H9 (cell line): ENCODE data around the gene DTNBP1. TPM values are rescaled to one million over a fixed set of nuclear protein-coding genes. Genes with fewer than 3 reads are reported as not detected.

Experiments used
- DNase-seq: peaks from one replicate; pipeline ENCODE4 v3.0.0-alpha.2; 2017
- H2AFZ ChIP-seq: one replicate; pipeline ENCODE4 v1.6.1; 2013; ENCODE audit warnings: mild to moderate bottlenecking, low read length, control low read depth, moderate library complexity
- H2AK5ac ChIP-seq: 2 replicates; pipeline ENCODE4 v1.6.1; 2013; ENCODE audit warnings: low read length, control low read depth, mixed read lengths; ENCODE audit not compliant: insufficient read length
- H2BK120ac ChIP-seq: one replicate; pipeline ENCODE4 v1.6.1; 2013; ENCODE audit warnings: low read depth, mild to moderate bottlenecking, low read length, control low read depth, inconsistent platforms; ENCODE audit not compliant: poor library complexity, severe bottlenecking
- H2BK12ac ChIP-seq: 2 replicates; pipeline ENCODE4 v1.6.1; 2013; ENCODE audit warnings: low read length, control low read depth, mixed read lengths, low read depth; ENCODE audit not compliant: insufficient read length
- H2BK15ac ChIP-seq: 2 replicates; pipeline ENCODE4 v1.6.1; 2013; ENCODE audit warnings: low read depth, low read length, control low read depth
- H2BK20ac ChIP-seq: one replicate; pipeline ENCODE4 v1.6.1; 2013; ENCODE audit warnings: low read depth, mild to moderate bottlenecking, low read length, control low read depth, inconsistent platforms; ENCODE audit not compliant: poor library complexity, severe bottlenecking
- H2BK5ac ChIP-seq: 2 replicates; pipeline ENCODE4 v1.6.1; 2013; ENCODE audit warnings: low read length, control low read depth, mixed read lengths; ENCODE audit not compliant: insufficient read length
- H3K14ac ChIP-seq: 2 replicates; pipeline ENCODE4 v1.6.1; 2013; ENCODE audit warnings: low read length, control low read depth; ENCODE audit not compliant: insufficient read depth
- H3K18ac ChIP-seq: 2 replicates; pipeline ENCODE4 v1.6.1; 2013; ENCODE audit warnings: low read depth, mild to moderate bottlenecking, mixed read lengths, low read length, control low read depth; ENCODE audit not compliant: insufficient read length
- H3K23ac ChIP-seq: 2 replicates; pipeline ENCODE4 v1.6.1; 2013; ENCODE audit warnings: low read length, control low read depth, mixed read lengths, low read depth; ENCODE audit not compliant: insufficient read length
- H3K23me2 ChIP-seq: 2 replicates; pipeline ENCODE4 v1.6.1; 2013; ENCODE audit warnings: low read depth, mild to moderate bottlenecking, mixed read lengths, low read length, control low read depth; ENCODE audit not compliant: insufficient read length, poor library complexity, severe bottlenecking
- H3K27ac ChIP-seq: 2 replicates; pipeline ENCODE4 v1.5.1; 2013; ENCODE audit warnings: low read length, control low read depth, mixed read lengths, low read depth; ENCODE audit not compliant: insufficient read length
- H3K27me3 ChIP-seq: 2 replicates; pipeline ENCODE4 v1.6.1; 2013; ENCODE audit warnings: low read length, control low read depth, inconsistent platforms; ENCODE audit not compliant: insufficient read depth
- H3K4ac ChIP-seq: 2 replicates; pipeline ENCODE4 v1.6.1; 2013; ENCODE audit warnings: low read depth, mild to moderate bottlenecking, control low read depth, inconsistent platforms, low read length, moderate library complexity
- H3K4me1 ChIP-seq: 2 replicates; pipeline ENCODE4 v1.6.1; 2013; ENCODE audit warnings: low read length, control low read depth, inconsistent platforms; ENCODE audit not compliant: insufficient read depth
- H3K4me2 ChIP-seq: 2 replicates; pipeline ENCODE4 v1.6.1; 2013; ENCODE audit warnings: low read length, control low read depth, mixed read lengths; ENCODE audit not compliant: insufficient read length, insufficient read depth
- H3K56ac ChIP-seq: 2 replicates; pipeline ENCODE4 v1.6.1; 2013; ENCODE audit warnings: low read depth, mild to moderate bottlenecking, mixed read lengths, low read length, control low read depth; ENCODE audit not compliant: insufficient read length
- H3K79me1 ChIP-seq: 2 replicates; pipeline ENCODE4 v1.6.1; 2013; ENCODE audit warnings: low read depth, mild to moderate bottlenecking, moderate library complexity, low read length, control low read depth, inconsistent platforms; ENCODE audit not compliant: insufficient read depth, poor library complexity, severe bottlenecking
- H3K79me2 ChIP-seq: 2 replicates; pipeline ENCODE4 v1.6.1; 2013; ENCODE audit warnings: low read length, control low read depth, inconsistent platforms; ENCODE audit not compliant: insufficient read depth
- H3K9ac ChIP-seq: 2 replicates; pipeline ENCODE4 v1.6.1; 2013; ENCODE audit warnings: low read length, control low read depth, mixed read lengths; ENCODE audit not compliant: insufficient read length; ENCODE audit errors: extremely low read depth
- H3K9me3 ChIP-seq: one replicate; pipeline ENCODE4 v1.6.1; 2013; ENCODE audit warnings: low read depth, low read length, inconsistent platforms; ENCODE audit not compliant: control insufficient read depth
- H3T11ph ChIP-seq: one replicate; pipeline ENCODE4 v1.6.1; 2013; ENCODE audit warnings: mild to moderate bottlenecking, low read length, control low read depth, inconsistent platforms
- H4K20me1 ChIP-seq: one replicate; pipeline ENCODE4 v1.6.1; 2013; ENCODE audit not compliant: control insufficient read depth, insufficient read length, insufficient read depth
- H4K5ac ChIP-seq: 2 replicates; pipeline ENCODE4 v1.6.1; 2013; ENCODE audit warnings: low read depth, mild to moderate bottlenecking, mixed read lengths, low read length, control low read depth; ENCODE audit not compliant: insufficient read length
- H4K8ac ChIP-seq: replicated peaks from 2 replicates; pipeline ENCODE4 v1.6.1; 2013; ENCODE audit warnings: low read length, control low read depth, mixed read lengths, low read depth; ENCODE audit not compliant: insufficient read length
- H4K91ac ChIP-seq: 2 replicates; pipeline ENCODE4 v1.6.1; 2013; ENCODE audit warnings: low read depth, mild to moderate bottlenecking, moderate library complexity, mixed read lengths, low read length, control low read depth; ENCODE audit not compliant: insufficient read length
- H3K27ac Mint-ChIP-seq, 3 experiments: 2 replicates in 2 of 3; 3 replicates in 1 of 3; pipeline ENCODE4 v1.8.0; 2020 to 2021; ENCODE audit warnings: mixed read lengths in 3 of 3, mild to moderate bottlenecking in 1 of 3, moderate library complexity in 1 of 3
- H3K27me3 Mint-ChIP-seq: 2 replicates; pipeline ENCODE4 v1.8.0; 2021; ENCODE audit warnings: low read depth, mild to moderate bottlenecking, moderate library complexity, mixed read lengths
- H3K36me3 Mint-ChIP-seq, 3 experiments: 2 replicates in 2 of 3; 3 replicates in 1 of 3; pipeline ENCODE4 v1.8.0; 2020 to 2021; ENCODE audit warnings: low read depth in 3 of 3, mixed read lengths in 3 of 3; ENCODE audit not compliant: insufficient read depth in 1 of 3
- H3K4me1 Mint-ChIP-seq, 2 experiments: 2 replicates each; pipeline ENCODE4 v1.8.0; 2020; ENCODE audit warnings: mixed read lengths in 2 of 2
- H3K4me3 Mint-ChIP-seq, 2 experiments: 2 replicates in 1 of 2; 3 replicates in 1 of 2; pipeline ENCODE4 v1.8.0; 2020 to 2021; ENCODE audit warnings: mild to moderate bottlenecking in 2 of 2, mixed read lengths in 2 of 2, moderate library complexity in 1 of 2
- H3K9me3 Mint-ChIP-seq, 2 experiments: 2 replicates in 1 of 2; 3 replicates in 1 of 2; pipeline ENCODE4 v1.8.0; 2020; ENCODE audit warnings: mild to moderate bottlenecking in 2 of 2, mixed read lengths in 2 of 2, moderate library complexity in 1 of 2
- WGBS: extraction: QIAGEN DNeasy Blood & Tissue Kit; methylation state at CpG from one replicate; pipeline ENCODE4 v1.1.7; 2013; ENCODE audit warnings: missing lambda C conversion rate, low lambda C conversion rate, mixed read lengths; ENCODE audit not compliant: insufficient read length; ENCODE audit errors: extremely low coverage; 5-methylcytosine and 5-hydroxymethylcytosine counted together
- total RNA-seq: library from RNA; stranded (reverse); gene quantifications from 2 replicates; pipeline ENCODE4 v1.2.1, GENCODE V29; 2021
- TF ChIP-seq, protein P1 (sequence below): fragments of 200-600 bp; sonication (generic); conservative IDR thresholded peaks from 3 replicates; pipeline ENCODE4 v1.8.0; 2021; ENCODE audit warnings: antibody characterized with exemption, mild to moderate bottlenecking

DTNBP1 gene
- total RNA-seq, 1 experiment from 2014 or later: 12.9 TPM

DNA sequence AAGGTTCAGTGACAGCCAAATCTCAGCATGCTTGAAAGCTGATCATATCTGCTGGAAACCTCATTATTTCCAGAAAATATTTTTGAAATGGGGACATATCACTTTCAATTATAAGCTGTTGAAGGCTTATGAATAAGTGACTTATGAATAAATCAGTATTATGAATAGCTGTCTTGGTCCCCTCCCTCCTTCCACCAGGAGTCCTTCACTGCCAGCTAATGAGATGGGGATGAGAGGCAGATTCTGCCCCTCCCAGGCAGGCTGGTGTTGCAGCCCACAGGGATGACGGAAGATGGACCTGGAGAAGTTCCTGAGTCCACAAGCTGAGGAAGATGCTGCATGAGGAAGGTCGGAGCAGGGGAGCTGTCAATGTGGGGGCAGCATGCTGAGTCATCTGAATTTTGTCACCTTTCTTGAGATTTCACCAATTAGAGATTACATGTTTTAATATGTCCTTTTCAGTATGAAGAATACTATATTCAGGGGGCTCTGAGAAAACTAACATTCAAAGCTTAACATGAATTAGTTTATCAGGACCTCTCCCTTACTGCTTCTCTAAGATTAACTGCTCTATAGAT lies 112.2 kb downstream of the DTNBP1 start:
- H3K79me2 ChIP-seq: no peaks in the 10 kb centered on the region
- no peak overlapping the region for H2AK5ac ChIP-seq
- Mint-ChIP-seq H3K9me3 (no peaks in the 10 kb centered on the region), H3K27ac (no peak overlapping the region), H3K4me3 (no peak overlapping the region), H3K27me3 (no peaks in the 10 kb centered on the region; the same call in 1 of the 2 replicates), H3K4me1 (peaks cover 50 to 68% of the 10 kb centered on the region in 2 experiments), H3K36me3 (peaks cover 0 to 10% (median 2%) of the 10 kb centered on the region in 3 experiments; a peak in 2 of 7 replicates)
- no peak overlapping the region for H4K8ac ChIP-seq
- H3K23ac ChIP-seq: no peak overlapping the region
- H4K5ac ChIP-seq: no peak overlapping the region
- H3K27ac ChIP-seq: no peak overlapping the region
- no peak overlapping the region for H2BK120ac ChIP-seq
- H3K79me1 ChIP-seq: no peaks in the 10 kb centered on the region
- no peaks in the 10 kb centered on the region for H3K23me2 ChIP-seq
- no peak overlapping the region for H2BK12ac ChIP-seq
- TF ChIP-seq, protein P1, sequence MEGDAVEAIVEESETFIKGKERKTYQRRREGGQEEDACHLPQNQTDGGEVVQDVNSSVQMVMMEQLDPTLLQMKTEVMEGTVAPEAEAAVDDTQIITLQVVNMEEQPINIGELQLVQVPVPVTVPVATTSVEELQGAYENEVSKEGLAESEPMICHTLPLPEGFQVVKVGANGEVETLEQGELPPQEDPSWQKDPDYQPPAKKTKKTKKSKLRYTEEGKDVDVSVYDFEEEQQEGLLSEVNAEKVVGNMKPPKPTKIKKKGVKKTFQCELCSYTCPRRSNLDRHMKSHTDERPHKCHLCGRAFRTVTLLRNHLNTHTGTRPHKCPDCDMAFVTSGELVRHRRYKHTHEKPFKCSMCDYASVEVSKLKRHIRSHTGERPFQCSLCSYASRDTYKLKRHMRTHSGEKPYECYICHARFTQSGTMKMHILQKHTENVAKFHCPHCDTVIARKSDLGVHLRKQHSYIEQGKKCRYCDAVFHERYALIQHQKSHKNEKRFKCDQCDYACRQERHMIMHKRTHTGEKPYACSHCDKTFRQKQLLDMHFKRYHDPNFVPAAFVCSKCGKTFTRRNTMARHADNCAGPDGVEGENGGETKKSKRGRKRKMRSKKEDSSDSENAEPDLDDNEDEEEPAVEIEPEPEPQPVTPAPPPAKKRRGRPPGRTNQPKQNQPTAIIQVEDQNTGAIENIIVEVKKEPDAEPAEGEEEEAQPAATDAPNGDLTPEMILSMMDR: no peak
- no peak overlapping the region for H3K4ac ChIP-seq
- H2BK5ac ChIP-seq: no peak overlapping the region
- H4K20me1 ChIP-seq: no peaks in the 10 kb centered on the region
- no peak overlapping the region for H3K56ac ChIP-seq
- H3K14ac ChIP-seq: no peak overlapping the region
- no peak overlapping the region for H2BK15ac ChIP-seq
- no CpG with 5 or more reads among the region's 2 CpGs for WGBS
- H2BK20ac ChIP-seq: no peak overlapping the region
- DNase-seq: no peak
- no peaks in the 10 kb centered on the region for H3K9me3 ChIP-seq
- no peak overlapping the region for H2AFZ ChIP-seq
- no peak overlapping the region for H3K4me2 ChIP-seq
- H3K27me3 ChIP-seq: no peaks in the 10 kb centered on the region
- no peak overlapping the region for H3K18ac ChIP-seq
- H3K9ac ChIP-seq: no peak overlapping the region
- H4K91ac ChIP-seq: no peak overlapping the region
- no peak overlapping the region for H3T11ph ChIP-seq
- H3K4me1 ChIP-seq: peaks cover 14% of the 10 kb centered on the region
